ENCODE results near the gene BBS4.

BBS4 gene

DNA sequence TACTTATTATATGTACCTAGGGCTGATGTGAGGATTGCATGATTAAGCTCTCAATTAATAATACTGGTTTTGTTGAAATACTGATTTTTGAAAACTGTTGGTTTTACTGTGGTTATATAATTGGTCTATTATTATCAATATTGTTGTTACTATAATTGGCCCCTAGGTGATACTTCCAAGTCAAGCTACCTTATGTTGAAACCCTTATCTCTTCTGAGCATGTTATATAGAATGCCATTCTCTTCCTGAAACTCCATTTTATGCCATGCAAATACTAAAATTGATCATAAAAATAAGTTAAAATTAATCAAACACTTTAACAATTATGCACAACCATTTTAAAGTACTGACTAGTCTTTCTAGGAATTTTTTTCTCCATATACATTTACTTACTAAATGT is 46.1 kb downstream of the BBS4 start:
- DNase-seq: no peak
- no peak overlapping the region for H3K4me3 ChIP-seq (ENCODE audit: low read depth, low read length)
- H3K4me1 ChIP-seq: peaks cover 6% of the 10 kb centered on the region
- H3K9me3 ChIP-seq: no peaks in the 10 kb centered on the region
- TF ChIP-seq, protein P1, sequence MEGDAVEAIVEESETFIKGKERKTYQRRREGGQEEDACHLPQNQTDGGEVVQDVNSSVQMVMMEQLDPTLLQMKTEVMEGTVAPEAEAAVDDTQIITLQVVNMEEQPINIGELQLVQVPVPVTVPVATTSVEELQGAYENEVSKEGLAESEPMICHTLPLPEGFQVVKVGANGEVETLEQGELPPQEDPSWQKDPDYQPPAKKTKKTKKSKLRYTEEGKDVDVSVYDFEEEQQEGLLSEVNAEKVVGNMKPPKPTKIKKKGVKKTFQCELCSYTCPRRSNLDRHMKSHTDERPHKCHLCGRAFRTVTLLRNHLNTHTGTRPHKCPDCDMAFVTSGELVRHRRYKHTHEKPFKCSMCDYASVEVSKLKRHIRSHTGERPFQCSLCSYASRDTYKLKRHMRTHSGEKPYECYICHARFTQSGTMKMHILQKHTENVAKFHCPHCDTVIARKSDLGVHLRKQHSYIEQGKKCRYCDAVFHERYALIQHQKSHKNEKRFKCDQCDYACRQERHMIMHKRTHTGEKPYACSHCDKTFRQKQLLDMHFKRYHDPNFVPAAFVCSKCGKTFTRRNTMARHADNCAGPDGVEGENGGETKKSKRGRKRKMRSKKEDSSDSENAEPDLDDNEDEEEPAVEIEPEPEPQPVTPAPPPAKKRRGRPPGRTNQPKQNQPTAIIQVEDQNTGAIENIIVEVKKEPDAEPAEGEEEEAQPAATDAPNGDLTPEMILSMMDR (IDR thresholded peaks at IDR 0.05; ENCODE audit: low read depth, low read length): no peak
- H3K27me3 ChIP-seq: no peaks in the 10 kb centered on the region
- peaks cover 5% of the 10 kb centered on the region for H3K36me3 ChIP-seq

DNA sequence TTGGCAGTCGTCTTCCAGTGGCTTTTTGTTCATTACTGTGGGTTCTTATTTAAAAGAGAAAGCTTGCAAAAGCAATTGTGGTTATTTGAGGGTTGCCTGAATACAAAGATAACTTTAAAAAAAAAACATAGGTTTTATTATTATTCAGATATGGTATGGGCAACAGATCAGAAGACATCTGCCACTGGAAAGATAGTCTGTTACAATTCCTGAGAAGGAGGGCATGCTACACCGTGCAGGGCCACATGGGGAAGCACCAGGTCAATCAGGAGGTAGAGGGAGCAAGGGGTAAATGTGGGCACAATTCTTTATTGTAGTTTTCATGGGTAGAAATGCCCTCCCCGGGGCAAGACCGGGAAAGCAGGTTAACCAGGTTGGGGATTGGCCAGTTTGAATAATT is 46.5 kb downstream of the BBS4 start:
- Histone ChIP-seq H3K27me3 (no peaks in the 10 kb centered on the region), H3K9me3 (no peaks in the 10 kb centered on the region), H3K36me3 (peaks cover 5% of the 10 kb centered on the region), H3K4me1 (peaks cover 6% of the 10 kb centered on the region), H3K4me3 (ENCODE audit: low read depth, low read length) (no peak overlapping the region)
- TF ChIP-seq, protein P1 (IDR thresholded peaks at IDR 0.05; ENCODE audit: low read depth, low read length): 0 out of 2 replicates have a peak, but pooled peaks have one; percentile 3
- DNase-seq: no peak

DNA sequence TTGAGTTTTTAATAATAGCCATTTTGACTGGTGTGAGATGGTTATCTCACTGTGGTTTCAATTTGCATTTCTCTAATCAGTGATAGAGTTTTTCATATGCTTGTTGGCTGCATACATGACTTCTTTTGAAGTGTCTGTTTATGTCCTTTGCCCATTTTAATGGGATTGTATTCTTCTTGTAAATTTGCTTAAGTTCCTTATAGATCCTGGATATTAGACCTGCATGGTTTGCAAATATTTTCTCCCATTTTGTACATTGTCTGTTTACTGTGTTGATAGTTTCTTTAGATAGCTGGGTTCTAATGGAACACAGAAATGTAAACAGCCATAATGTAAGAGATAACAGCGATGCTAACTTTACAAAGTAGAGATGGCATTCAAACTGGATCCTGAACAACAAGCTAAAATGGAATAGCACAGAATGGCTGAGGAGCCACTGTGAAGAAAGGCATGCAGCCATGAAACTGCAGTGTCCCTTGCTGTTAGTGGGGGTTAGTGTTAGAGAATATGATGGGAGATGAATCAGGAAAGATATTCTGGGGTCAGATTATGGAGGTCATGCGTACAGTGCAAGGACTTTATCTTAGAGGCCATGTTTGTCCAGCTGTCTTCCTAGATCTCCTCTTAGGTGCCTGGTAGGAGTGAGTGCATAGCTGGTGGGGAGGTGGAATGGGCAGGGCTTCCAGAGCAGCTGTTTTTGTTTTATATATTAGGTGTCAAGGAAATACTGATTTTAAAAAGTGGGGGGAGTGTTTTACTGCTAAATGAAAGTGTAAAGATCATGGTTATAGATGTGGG is 48.1 kb downstream of the BBS4 start:
- Histone ChIP-seq H3K27me3 (no peaks in the 10 kb centered on the region), H3K4me1 (peaks cover 6% of the 10 kb centered on the region), H3K36me3 (peaks cover 7% of the 10 kb centered on the region), H3K4me3 (ENCODE audit: low read depth, low read length) (no peak overlapping the region), H3K9me3 (no peaks in the 10 kb centered on the region)
- TF ChIP-seq, protein P1 (IDR thresholded peaks at IDR 0.05; ENCODE audit: low read depth, low read length): no peak
- no peak for DNase-seq

DNA sequence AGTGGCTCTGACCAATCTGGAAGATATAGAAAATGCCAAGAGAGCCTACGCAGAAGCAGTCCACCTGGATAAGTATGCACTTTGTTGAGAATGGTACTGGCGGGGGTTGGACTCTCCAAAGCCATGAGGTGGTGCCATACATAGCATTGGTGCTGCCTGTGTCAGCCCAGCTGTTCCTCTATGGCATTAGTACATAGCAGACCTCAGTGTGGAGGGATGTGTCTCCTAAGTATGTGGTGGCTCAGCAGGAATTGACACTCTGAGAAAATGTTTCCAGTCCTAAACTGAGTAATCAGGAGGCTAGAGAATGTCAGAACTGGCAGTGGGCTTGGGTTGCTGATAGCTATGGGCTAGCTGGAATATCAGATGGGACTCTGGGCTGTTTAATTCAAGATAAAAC is 49.1 kb downstream of the BBS4 start:
- H3K4me3 ChIP-seq (ENCODE audit: low read depth, low read length): no peak overlapping the region
- DNase-seq: no peak
- H3K9me3 ChIP-seq: no peaks in the 10 kb centered on the region
- TF ChIP-seq, protein P1 (IDR thresholded peaks at IDR 0.05; ENCODE audit: low read depth, low read length): no peak
- no peaks in the 10 kb centered on the region for H3K27me3 ChIP-seq
- peaks cover 7% of the 10 kb centered on the region for H3K36me3 ChIP-seq
- H3K4me1 ChIP-seq: peaks cover 6% of the 10 kb centered on the region

DNA sequence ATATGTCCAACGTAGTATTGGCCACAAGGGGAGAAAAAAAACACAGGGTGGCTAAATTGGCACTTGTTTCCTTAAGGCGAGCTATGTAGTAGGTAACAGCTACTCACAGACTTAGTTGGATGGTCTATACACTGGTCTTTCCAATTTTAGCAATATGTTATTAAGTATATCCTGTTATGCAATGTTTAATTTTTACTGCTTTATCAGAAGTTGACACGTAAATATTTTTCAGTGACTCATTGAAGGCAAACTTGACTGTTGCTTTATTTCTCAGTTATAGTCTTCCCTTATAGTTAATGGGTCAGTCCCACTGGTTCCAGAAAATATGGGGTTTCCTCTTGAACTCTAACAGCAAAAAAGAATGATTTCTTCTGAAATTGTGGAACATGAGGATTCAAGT is 51.1 kb downstream of the BBS4 start:
- no peaks in the 10 kb centered on the region for H3K27me3 ChIP-seq
- TF ChIP-seq, protein P1 (IDR thresholded peaks at IDR 0.05; ENCODE audit: low read depth, low read length): no peak
- no peaks in the 10 kb centered on the region for H3K9me3 ChIP-seq
- DNase-seq: no peak
- H3K4me1 ChIP-seq: peaks cover 6% of the 10 kb centered on the region
- no peak overlapping the region for H3K4me3 ChIP-seq (ENCODE audit: low read depth, low read length)
- H3K36me3 ChIP-seq: peaks cover 3% of the 10 kb centered on the region; the same call in 1 of the 2 replicates

DNA sequence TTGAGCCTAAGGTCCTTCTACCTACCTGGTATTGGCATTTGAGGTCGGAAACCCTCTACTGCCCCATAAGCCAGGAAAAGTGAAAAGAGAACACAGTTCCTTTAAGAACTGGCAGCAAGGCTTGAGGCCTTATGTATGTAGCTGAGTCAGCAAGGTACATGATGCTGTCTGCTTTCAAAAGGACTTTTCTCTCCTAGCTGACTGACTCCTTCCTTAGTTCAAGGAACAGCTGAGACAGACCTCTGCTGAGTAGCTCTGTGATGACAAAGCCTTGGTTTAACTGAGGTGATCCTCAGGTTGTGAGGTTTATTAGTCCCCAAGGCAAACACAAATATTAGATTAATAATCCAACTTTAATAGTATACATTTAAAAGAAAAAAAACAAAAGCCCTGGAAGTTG is 51.7 kb downstream of the BBS4 start:
- Histone ChIP-seq H3K4me3 (ENCODE audit: low read depth, low read length) (no peak overlapping the region), H3K4me1 (peaks cover 6% of the 10 kb centered on the region), H3K9me3 (no peaks in the 10 kb centered on the region), H3K27me3 (no peaks in the 10 kb centered on the region), H3K36me3 (peaks cover 3% of the 10 kb centered on the region; the same call in 1 of the 2 replicates)
- no peak for DNase-seq
- TF ChIP-seq, protein P1 (IDR thresholded peaks at IDR 0.05; ENCODE audit: low read depth, low read length): no peak

Measured in BE2C (cell line).